Activated naive CD8-positive, alpha-beta T cell treated with anti-CD3 and anti-CD28 coated beads for 36 hours (primary cell): ENCODE data around the gene RARA. TPM values are rescaled to one million over a fixed set of nuclear protein-coding genes. Genes with fewer than 3 reads are reported as not detected.

Experiments used
- DNase-seq: peaks from one replicate; pipeline ENCODE4 v3.0.0; 2021
- H3K27ac Mint-ChIP-seq: one replicate; pipeline ENCODE4 v1.8.0; 2022; ENCODE audit warnings: mild to moderate bottlenecking, moderate library complexity, mixed read lengths
- H3K27me3 Mint-ChIP-seq: one replicate; pipeline ENCODE4 v1.8.0; 2022; ENCODE audit warnings: mild to moderate bottlenecking, mixed read lengths
- H3K36me3 Mint-ChIP-seq: one replicate; pipeline ENCODE4 v1.8.0; 2021; ENCODE audit warnings: mild to moderate bottlenecking, mixed read lengths
- H3K4me1 Mint-ChIP-seq: one replicate; pipeline ENCODE4 v1.8.0; 2021; ENCODE audit warnings: mixed read lengths
- H3K4me3 Mint-ChIP-seq: one replicate; pipeline ENCODE4 v1.8.0; 2022; ENCODE audit warnings: mild to moderate bottlenecking, moderate library complexity, mixed read lengths
- H3K9me3 Mint-ChIP-seq: one replicate; pipeline ENCODE4 v1.8.0; 2022; ENCODE audit warnings: mixed read lengths
- total RNA-seq, 2 experiments: library from RNA; stranded (reverse); gene quantifications; one replicate each; pipeline ENCODE4 v1.2.3, GENCODE V29; 2021

The RARA gene
- total RNA-seq, 2 experiments from 2014 or later = 31.2 to 33.3 TPM

- Mint-ChIP-seq H3K4me1 (peaks cover 90% of the 10 kb centered on the region), H3K36me3 (peaks cover 20% of the 10 kb centered on the region), H3K9me3 (no peaks in the 10 kb centered on the region), H3K4me3 (peak overlapping the region; percentile 73), H3K27me3 (no peaks in the 10 kb centered on the region), H3K27ac (peak overlapping the region; percentile 99)
- no peak for DNase-seq
These were observed 17.8 kb downstream of the RARA start for GRCh38 chr17:40326832-40327199.

- H3K4me1 Mint-ChIP-seq = peaks cover 87% of the 10 kb centered on the region
- peak overlapping the region; percentile 73 for H3K4me3 Mint-ChIP-seq
- no peaks in the 10 kb centered on the region for H3K27me3 Mint-ChIP-seq
- no peak for DNase-seq
- peak overlapping the region; percentile 99 for H3K27ac Mint-ChIP-seq
- no peaks in the 10 kb centered on the region for H3K9me3 Mint-ChIP-seq
- H3K36me3 Mint-ChIP-seq = peaks cover 22% of the 10 kb centered on the region
These were observed 18.3 kb downstream of the RARA start for GRCh38 chr17:40327244-40327729.

GRCh38 chr17:40327735-40328385 lies 18.9 kb downstream of the RARA start:
- peaks cover 26% of the 10 kb centered on the region for H3K36me3 Mint-ChIP-seq
- no peaks in the 10 kb centered on the region for H3K9me3 Mint-ChIP-seq
- H3K4me1 Mint-ChIP-seq = peaks cover 86% of the 10 kb centered on the region
- H3K4me3 Mint-ChIP-seq = peak overlapping the region; percentile 4
- DNase-seq = no peak
- no peaks in the 10 kb centered on the region for H3K27me3 Mint-ChIP-seq
- H3K27ac Mint-ChIP-seq = peak overlapping the region; percentile 99

GRCh38 chr17:40328386-40328766 lies 19.4 kb downstream of the RARA start:
- Mint-ChIP-seq H3K4me3 (no peak overlapping the region), H3K27ac (peak overlapping the region; percentile 32), H3K9me3 (no peaks in the 10 kb centered on the region), H3K27me3 (no peaks in the 10 kb centered on the region), H3K4me1 (peaks cover 83% of the 10 kb centered on the region), H3K36me3 (peaks cover 31% of the 10 kb centered on the region)
- no peak for DNase-seq

GRCh38 chr17:40329839-40330794 lies 21.1 kb downstream of the RARA start:
- peak overlapping the region; percentile 81 for H3K27ac Mint-ChIP-seq
- no peaks in the 10 kb centered on the region for H3K27me3 Mint-ChIP-seq
- peaks cover 82% of the 10 kb centered on the region for H3K4me1 Mint-ChIP-seq
- DNase-seq = peak; percentile 35
- peaks cover 32% of the 10 kb centered on the region for H3K36me3 Mint-ChIP-seq
- no peaks in the 10 kb centered on the region for H3K9me3 Mint-ChIP-seq
- peak overlapping the region; percentile 49 for H3K4me3 Mint-ChIP-seq

GRCh38 chr17:40330850-40331470 lies 22.0 kb downstream of the RARA start:
- Mint-ChIP-seq H3K4me1 (peaks cover 75% of the 10 kb centered on the region), H3K27ac (peak overlapping the region; percentile 81), H3K27me3 (no peaks in the 10 kb centered on the region), H3K4me3 (peak overlapping the region; percentile 30), H3K36me3 (peaks cover 32% of the 10 kb centered on the region), H3K9me3 (no peaks in the 10 kb centered on the region)
- DNase-seq = no peak

- Mint-ChIP-seq H3K27ac (peak overlapping the region; percentile 47), H3K9me3 (no peaks in the 10 kb centered on the region), H3K4me3 (no peak overlapping the region), H3K27me3 (no peaks in the 10 kb centered on the region), H3K4me1 (peaks cover 69% of the 10 kb centered on the region), H3K36me3 (peaks cover 33% of the 10 kb centered on the region)
- DNase-seq = peak; percentile 26
These were observed 23.0 kb downstream of the RARA start for GRCh38 chr17:40331743-40332641.

GRCh38 chr17:40333781-40334448 lies 24.9 kb downstream of the RARA start:
- Mint-ChIP-seq H3K9me3 (no peaks in the 10 kb centered on the region), H3K36me3 (peaks cover 39% of the 10 kb centered on the region), H3K4me3 (no peak overlapping the region)

GRCh38 chr17:40335620-40336019 lies 26.6 kb downstream of the RARA start:
- DNase-seq = no peak
- Mint-ChIP-seq H3K36me3 (peaks cover 43% of the 10 kb centered on the region), H3K27ac (no peak overlapping the region), H3K9me3 (no peaks in the 10 kb centered on the region), H3K27me3 (no peaks in the 10 kb centered on the region), H3K4me3 (no peak overlapping the region), H3K4me1 (peaks cover 62% of the 10 kb centered on the region)

More at GRCh38 chr17:40333781-40334448, 24.9 kb downstream of the RARA start:
- no peak overlapping the region for H3K27ac Mint-ChIP-seq
- peaks cover 67% of the 10 kb centered on the region for H3K4me1 Mint-ChIP-seq
- no peak for DNase-seq
- H3K27me3 Mint-ChIP-seq = no peaks in the 10 kb centered on the region

- H3K9me3 Mint-ChIP-seq = no peaks in the 10 kb centered on the region
- H3K27ac Mint-ChIP-seq = peak overlapping the region; percentile 71
These were observed 28.4 kb downstream of the RARA start for GRCh38 chr17:40337351-40337750.

GRCh38 chr17:40338058-40338457 lies 29.1 kb downstream of the RARA start:
- peaks cover 32% of the 10 kb centered on the region for H3K36me3 Mint-ChIP-seq
- peaks cover 55% of the 10 kb centered on the region for H3K4me1 Mint-ChIP-seq
- no peak for DNase-seq
- peak overlapping the region; percentile 71 for H3K27ac Mint-ChIP-seq
- H3K9me3 Mint-ChIP-seq = no peaks in the 10 kb centered on the region
- H3K27me3 Mint-ChIP-seq = no peaks in the 10 kb centered on the region
- H3K4me3 Mint-ChIP-seq = no peak overlapping the region

More at GRCh38 chr17:40337351-40337750, 28.4 kb downstream of the RARA start:
- Mint-ChIP-seq H3K4me1 (peaks cover 55% of the 10 kb centered on the region), H3K36me3 (peaks cover 33% of the 10 kb centered on the region), H3K4me3 (no peak overlapping the region), H3K27me3 (no peaks in the 10 kb centered on the region)
- DNase-seq = no peak

GRCh38 chr17:40338941-40339649 lies 30.1 kb downstream of the RARA start:
- Mint-ChIP-seq H3K27ac (peak overlapping the region; percentile 73), H3K4me3 (no peak overlapping the region), H3K9me3 (no peaks in the 10 kb centered on the region), H3K27me3 (no peaks in the 10 kb centered on the region), H3K4me1 (peaks cover 55% of the 10 kb centered on the region), H3K36me3 (peaks cover 31% of the 10 kb centered on the region)
- no peak for DNase-seq

- Mint-ChIP-seq H3K36me3 (peaks cover 31% of the 10 kb centered on the region), H3K27me3 (no peaks in the 10 kb centered on the region), H3K4me3 (no peak overlapping the region), H3K4me1 (peaks cover 55% of the 10 kb centered on the region), H3K27ac (peak overlapping the region; percentile 42), H3K9me3 (no peaks in the 10 kb centered on the region)
- DNase-seq = no peak
These were observed 31.3 kb downstream of the RARA start for GRCh38 chr17:40340327-40340726.
